ENCODE measurements around the gene RAPSN. TPM values are rescaled to one million over a fixed set of nuclear protein-coding genes. Genes with fewer than 3 reads are reported as not detected.

The RAPSN gene
- total RNA-seq, 1 donor from 2014 or later, result not detected

DNA sequence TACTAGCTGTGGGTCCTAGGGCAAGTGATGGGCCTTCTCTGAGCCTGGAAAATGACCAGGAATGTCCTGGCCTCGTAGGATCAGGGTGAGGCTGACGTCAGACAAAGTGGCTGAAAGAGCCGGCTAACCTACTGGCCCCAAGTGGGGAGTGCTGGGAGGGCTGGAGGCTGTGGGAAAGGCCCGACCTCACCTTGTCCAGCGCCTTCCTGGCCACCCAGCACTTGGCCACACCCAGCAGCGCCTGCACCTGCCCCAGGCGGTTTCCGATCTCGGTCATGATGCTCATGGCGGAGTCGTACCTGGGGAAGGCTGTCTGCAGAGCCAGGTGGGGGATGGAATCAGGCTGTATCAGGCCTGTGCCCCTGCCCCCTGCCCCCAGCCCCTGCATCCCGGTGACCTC is 7.5 kb downstream of the RAPSN start:
- no peaks in the 10 kb centered on the region for H3K27me3 ChIP-seq
- no peaks in the 10 kb centered on the region for H3K9me3 ChIP-seq (ENCODE audit: low read depth)
- no peaks in the 10 kb centered on the region for H3K36me3 ChIP-seq
- Mint-ChIP-seq H3K4me1 (no peaks in the 10 kb centered on the region), H3K9me3 (no peaks in the 10 kb centered on the region), H3K4me3 (no peak overlapping the region), H3K27ac (no peak overlapping the region), H3K36me3 (no peaks in the 10 kb centered on the region), H3K27me3 (ENCODE audit: insufficient read depth, low read depth) (peaks cover 4% of the 10 kb centered on the region)
- no peak for DNase-seq (ENCODE audit: low spot score)
- no peaks in the 10 kb centered on the region for H3K4me1 ChIP-seq
- no peaks in the 10 kb centered on the region for H3K79me2 ChIP-seq (ENCODE audit: low read depth)
- no peak overlapping the region for H3K9ac ChIP-seq
- no peak overlapping the region for H3K27ac ChIP-seq
- no peak for TF ChIP-seq EZH2 (IDR thresholded peaks at IDR 0.05)
- TF ChIP-seq, protein P1, sequence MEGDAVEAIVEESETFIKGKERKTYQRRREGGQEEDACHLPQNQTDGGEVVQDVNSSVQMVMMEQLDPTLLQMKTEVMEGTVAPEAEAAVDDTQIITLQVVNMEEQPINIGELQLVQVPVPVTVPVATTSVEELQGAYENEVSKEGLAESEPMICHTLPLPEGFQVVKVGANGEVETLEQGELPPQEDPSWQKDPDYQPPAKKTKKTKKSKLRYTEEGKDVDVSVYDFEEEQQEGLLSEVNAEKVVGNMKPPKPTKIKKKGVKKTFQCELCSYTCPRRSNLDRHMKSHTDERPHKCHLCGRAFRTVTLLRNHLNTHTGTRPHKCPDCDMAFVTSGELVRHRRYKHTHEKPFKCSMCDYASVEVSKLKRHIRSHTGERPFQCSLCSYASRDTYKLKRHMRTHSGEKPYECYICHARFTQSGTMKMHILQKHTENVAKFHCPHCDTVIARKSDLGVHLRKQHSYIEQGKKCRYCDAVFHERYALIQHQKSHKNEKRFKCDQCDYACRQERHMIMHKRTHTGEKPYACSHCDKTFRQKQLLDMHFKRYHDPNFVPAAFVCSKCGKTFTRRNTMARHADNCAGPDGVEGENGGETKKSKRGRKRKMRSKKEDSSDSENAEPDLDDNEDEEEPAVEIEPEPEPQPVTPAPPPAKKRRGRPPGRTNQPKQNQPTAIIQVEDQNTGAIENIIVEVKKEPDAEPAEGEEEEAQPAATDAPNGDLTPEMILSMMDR (IDR thresholded peaks at IDR 0.05), result no peak
- TF ChIP-seq EZH2phosphoT487 (IDR thresholded peaks at IDR 0.05), result no peak
- no peaks in the 10 kb centered on the region for H3F3A ChIP-seq (ENCODE audit: low read depth)
- H4K20me1 ChIP-seq (ENCODE audit: low read depth), result no peaks in the 10 kb centered on the region
- no peak overlapping the region for H3K4me3 ChIP-seq
- no peak overlapping the region for H3K4me2 ChIP-seq
- no peak overlapping the region for H2AFZ ChIP-seq (replicated peaks)

DNA sequence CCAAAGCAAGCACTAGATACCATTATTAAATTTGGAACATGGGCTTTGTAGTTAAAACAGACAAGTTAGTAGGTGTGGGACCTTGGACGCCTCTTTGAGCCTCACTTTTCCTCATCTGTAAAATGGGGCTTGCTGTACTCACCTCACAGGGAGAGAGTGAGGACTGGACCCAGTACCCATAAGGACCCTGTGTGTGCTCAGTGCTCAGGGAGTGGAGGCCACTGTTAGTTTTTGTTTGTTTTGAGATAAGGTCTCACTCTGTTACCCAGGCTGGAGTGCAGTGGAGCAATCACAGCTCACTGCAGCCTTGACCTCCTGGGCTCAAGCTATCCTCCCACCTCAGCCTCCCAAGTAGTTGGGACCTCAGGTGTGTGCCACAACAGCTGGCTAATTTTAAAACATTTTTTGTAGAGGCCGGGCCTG is 8.9 kb downstream of the RAPSN start:
- no peak for TF ChIP-seq EZH2 (IDR thresholded peaks at IDR 0.05)
- TF ChIP-seq, protein P1 (IDR thresholded peaks at IDR 0.05), result no peak
- Mint-ChIP-seq H3K36me3 (no peaks in the 10 kb centered on the region), H3K4me3 (no peak overlapping the region), H3K4me1 (no peaks in the 10 kb centered on the region), H3K27ac (no peak overlapping the region), H3K9me3 (no peaks in the 10 kb centered on the region), H3K27me3 (ENCODE audit: insufficient read depth, low read depth) (peaks cover 4% of the 10 kb centered on the region)
- no peaks in the 10 kb centered on the region for H3K36me3 ChIP-seq
- no peaks in the 10 kb centered on the region for H3K9me3 ChIP-seq (ENCODE audit: low read depth)
- no peak overlapping the region for H2AFZ ChIP-seq (replicated peaks)
- no peaks in the 10 kb centered on the region for H4K20me1 ChIP-seq (ENCODE audit: low read depth)
- no peak overlapping the region for H3K4me2 ChIP-seq
- no peaks in the 10 kb centered on the region for H3F3A ChIP-seq (ENCODE audit: low read depth)
- no peak overlapping the region for H3K27ac ChIP-seq
- no peaks in the 10 kb centered on the region for H3K27me3 ChIP-seq
- no peak overlapping the region for H3K4me3 ChIP-seq
- H3K4me1 ChIP-seq, result no peaks in the 10 kb centered on the region
- H3K9ac ChIP-seq, result no peak overlapping the region
- no peak for DNase-seq (ENCODE audit: low spot score)
- H3K79me2 ChIP-seq (ENCODE audit: low read depth), result no peaks in the 10 kb centered on the region

DNA sequence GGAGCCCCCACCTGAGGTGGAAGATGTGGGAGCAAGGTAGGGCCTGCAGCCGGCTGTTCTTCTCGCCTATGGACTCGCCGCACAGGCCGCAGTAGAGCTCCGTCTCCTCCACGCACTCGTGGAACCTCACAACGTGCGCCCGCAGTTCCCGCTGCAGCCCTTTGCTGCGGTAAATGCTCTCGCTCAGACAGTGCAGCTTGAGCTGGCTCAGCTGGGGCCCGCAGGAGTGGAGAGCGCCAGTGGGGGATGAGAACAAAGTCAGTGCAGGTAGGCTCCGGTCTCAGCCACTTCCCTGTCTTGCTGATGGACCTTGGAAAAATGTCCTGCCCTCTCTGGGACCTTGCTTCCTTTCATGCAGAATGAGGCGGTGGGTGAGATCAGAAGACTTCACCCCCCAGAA is 10.2 kb downstream of the RAPSN start:
- Mint-ChIP-seq H3K36me3 (no peaks in the 10 kb centered on the region), H3K4me1 (no peaks in the 10 kb centered on the region), H3K27me3 (ENCODE audit: insufficient read depth, low read depth) (peaks cover 4% of the 10 kb centered on the region), H3K27ac (no peak overlapping the region), H3K4me3 (peak overlapping the region; percentile 10), H3K9me3 (no peaks in the 10 kb centered on the region)
- H4K20me1 ChIP-seq (ENCODE audit: low read depth), result no peaks in the 10 kb centered on the region
- no peaks in the 10 kb centered on the region for H3K79me2 ChIP-seq (ENCODE audit: low read depth)
- no peaks in the 10 kb centered on the region for H3F3A ChIP-seq (ENCODE audit: low read depth)
- no peak overlapping the region for H3K4me3 ChIP-seq
- no peak for DNase-seq (ENCODE audit: low spot score)
- H3K27ac ChIP-seq, result no peak overlapping the region
- H3K4me1 ChIP-seq, result no peaks in the 10 kb centered on the region
- TF ChIP-seq EZH2 (IDR thresholded peaks at IDR 0.05) (no peak), EZH2phosphoT487 (IDR thresholded peaks at IDR 0.05) (no peak)
- TF ChIP-seq, protein P1 (IDR thresholded peaks at IDR 0.05), result no peak
- H3K9ac ChIP-seq, result no peak overlapping the region
- H3K27me3 ChIP-seq, result no peaks in the 10 kb centered on the region
- H3K9me3 ChIP-seq (ENCODE audit: low read depth), result no peaks in the 10 kb centered on the region
- no peaks in the 10 kb centered on the region for H3K36me3 ChIP-seq
- H3K4me2 ChIP-seq, result no peak overlapping the region
- H2AFZ ChIP-seq (replicated peaks), result no peak overlapping the region

Data from neural progenitor cell (in vitro differentiated cells).